BJ (cell line): Measurements from ENCODE around the gene ZIC4. TPM values are rescaled to one million over a fixed set of nuclear protein-coding genes. Genes with fewer than 3 reads are reported as not detected.

ENCODE experiments used
- CTCF ChIA-PET: fragments of 350-600 bp; formaldehyde crosslinking; extraction: SDS; loops from one replicate; lab custom pipeline; 2021; ENCODE audit warnings: antibody characterized with exemption, inconsistent platforms; lab: Yijun Ruan, JAX
- POLR2A ChIA-PET: fragments of 300-600 bp; sonication (Branson Sonifier 250); formaldehyde crosslinking; extraction: SDS; loops from one replicate; lab custom pipeline; 2021; ENCODE audit warnings: antibody characterized with exemption; lab: Charles Lee
- DNase-seq: peaks from one replicate; pipeline ENCODE4 v3.0.0-alpha.2; 2011; ENCODE audit warnings: low read depth
- H3K27me3 ChIP-seq: 2 replicates; pipeline ENCODE4 v1.6.0; 2011; ENCODE audit warnings: low read length; ENCODE audit not compliant: control insufficient read depth, insufficient read depth
- H3K36me3 ChIP-seq: 2 replicates; pipeline ENCODE4 v1.5.1; 2011; ENCODE audit warnings: low read length; ENCODE audit not compliant: control insufficient read depth, insufficient read depth
- H3K4me3 ChIP-seq: 2 replicates; pipeline ENCODE4 v1.5.1; 2011; ENCODE audit warnings: low read depth, mild to moderate bottlenecking, control low read depth, low read length
- CTCF ChIP-seq: IDR thresholded peaks from 2 replicates; pipeline ENCODE4 v1.5.1; 2011; ENCODE audit warnings: low read depth, mild to moderate bottlenecking, control low read depth, inconsistent platforms, low read length, moderate library complexity; ENCODE audit not compliant: insufficient read depth
- polyA plus RNA-seq: library from polyadenylated mRNA; depleted of rRNA; stranded (reverse); fragments of >200 nt; gene quantifications from 2 replicates; pipeline ENCODE4 v1.2.3, GENCODE V29; 2011; rRNA removed

The ZIC4 gene
- polyA plus RNA-seq, 1 experiment: 3.2 TPM

GRCh38 chr3:147341727-147342126 lies 64.6 kb downstream of the ZIC4 start:
- no peak overlapping the region for H3K4me3 ChIP-seq
- no peaks in the 10 kb centered on the region for H3K36me3 ChIP-seq
- H3K27me3 ChIP-seq: no peaks in the 10 kb centered on the region
- ChIA-PET CTCF (no interaction called here), POLR2A (no interaction called here)
- TF ChIP-seq CTCF: no peak
- DNase-seq: no peak

- ChIA-PET CTCF (interaction anchor here (0.6 kb wide), 1 partner anchor 579 kb away, joined by 3 read pairs; no protein-coding TSS in a partner anchor), POLR2A (no interaction called here)
- no peak overlapping the region for H3K4me3 ChIP-seq
- no peak for DNase-seq
- H3K27me3 ChIP-seq: no peaks in the 10 kb centered on the region
- H3K36me3 ChIP-seq: no peaks in the 10 kb centered on the region
- no peak for TF ChIP-seq CTCF
Observed at GRCh38 chr3:147336543-147337278, 69.6 kb downstream of the ZIC4 start.

Other genes starting within 250 kb of the ZIC4 start
- gene ZIC1, start 2.8 kb upstream of the ZIC4 start, polyA plus RNA-seq: 19.5 and 28.5 TPM in 2 replicates